ENCODE data around the gene CFAP251.

CFAP251 gene

GRCh38 chr12:121946313-121947025 is 28.1 kb downstream of the CFAP251 start:
- DNase-seq: no peak

GRCh38 chr12:121947981-121948380 is 29.6 kb downstream of the CFAP251 start:
- no peak for DNase-seq

GRCh38 chr12:121949648-121950397 is 31.4 kb downstream of the CFAP251 start:
- no peak for DNase-seq

GRCh38 chr12:121953117-121953692 is 34.8 kb downstream of the CFAP251 start:
- DNase-seq: no peak

- DNase-seq: no peak
These were observed 35.3 kb downstream of the CFAP251 start for GRCh38 chr12:121953695-121954094.

GRCh38 chr12:121955258-121956237 is 37.2 kb downstream of the CFAP251 start:
- no peak for DNase-seq

- DNase-seq: no peak
These were observed 39.6 kb downstream of the CFAP251 start for GRCh38 chr12:121957861-121958515.

GRCh38 chr12:121958541-121959240 is 40.3 kb downstream of the CFAP251 start:
- DNase-seq: no peak

GRCh38 chr12:121960541-121960940 is 42.1 kb downstream of the CFAP251 start:
- DNase-seq: no peak

GRCh38 chr12:121961195-121961879 is 42.9 kb downstream of the CFAP251 start:
- DNase-seq: no peak

GRCh38 chr12:121963341-121964018 is 45.1 kb downstream of the CFAP251 start:
- no peak for DNase-seq

- DNase-seq: no peak
These were observed 46.6 kb downstream of the CFAP251 start for GRCh38 chr12:121964813-121965643.

GRCh38 chr12:121966959-121967358 is 48.6 kb downstream of the CFAP251 start:
- DNase-seq: no peak

- DNase-seq: peak; percentile 41
These were observed 50.5 kb downstream of the CFAP251 start for GRCh38 chr12:121968876-121969275.

GRCh38 chr12:121969726-121970125 is 51.3 kb downstream of the CFAP251 start:
- no peak for DNase-seq

- DNase-seq: no peak
These were observed 52.3 kb downstream of the CFAP251 start for GRCh38 chr12:121970581-121971300.

GRCh38 chr12:121974026-121974985 is 55.9 kb downstream of the CFAP251 start:
- DNase-seq: no peak
